ENCODE results near the gene SYTL1. TPM values are rescaled to one million over a fixed set of nuclear protein-coding genes. Genes with fewer than 3 reads are reported as not detected.

Gene SYTL1
- polyA plus RNA-seq, 1 of the 3 experiments (the other 2 are of a cell fraction): 3.0 TPM

- Histone ChIP-seq H4K20me1 (ENCODE audit: insufficient read depth) (no peaks in the 10 kb centered on the region), H3K4me2 (no peak overlapping the region), H3K9me2 (no peaks in the 10 kb centered on the region), H3K9ac (no peak overlapping the region), H3K4me3 (ENCODE audit: low read depth in 2 of 2, low read length in 1 of 2) (no peak overlapping the region), H3K4me1 (ENCODE audit: control insufficient read depth in 1 of 2, insufficient read depth in 2 of 2, low read depth in 1 of 2, low read length in 1 of 2) (peaks cover 28 to 51% of the 10 kb centered on the region in 2 experiments), H3K27ac (ENCODE audit: low read depth in 2 of 2, low read length in 1 of 2) (peak overlapping the region in 1 of 2 experiments; percentile 99; a peak in 1 of 4 replicates), H3K27me3 (ENCODE audit: insufficient read depth) (no peaks in the 10 kb centered on the region), H3F3A (replicated peaks; ENCODE audit: insufficient read depth) (peaks cover 21% of the 10 kb centered on the region), H2AFZ (ENCODE audit: low read depth) (no peak overlapping the region), H3K79me2 (ENCODE audit: insufficient read depth) (no peaks in the 10 kb centered on the region), H3K9me3 (no peaks in the 10 kb centered on the region), H3K36me3 (replicated peaks in 1 of 2; ENCODE audit: control insufficient read depth in 1 of 2, insufficient read depth in 2 of 2, low read length in 1 of 2) (peaks cover 3 to 32% of the 10 kb centered on the region in 2 experiments)
- CTCF ChIA-PET: interaction anchor here (0.6 to 23.3 kb wide), 81 partner anchors 8 to 690 kb away, joined by 3 to 731 read pairs (median 4); partner anchors contain the start of genes CD164L2, GPR3, IFI6 and MAP3K6
- POLR2A ChIA-PET: interaction anchor here (1.0 kb wide), 1 partner anchor 98 kb away, joined by 3 read pairs; no protein-coding TSS in a partner anchor
- 32% methylated on average over 9 of the region's 10 CpGs for WGBS (ENCODE audit: low lambda C conversion rate)
- DNase-seq: peak; percentile 75
- TF ChIP-seq RAD21 (IDR thresholded peaks at IDR 0.05; ENCODE audit: low read length) (peak; percentile 72), SMC3 (IDR thresholded peaks at IDR 0.05; ENCODE audit: low read depth, low read length) (peak; percentile 65), CTCF (IDR thresholded peaks at IDR 0.05) (peak; percentile 72), USF2 (IDR thresholded peaks at IDR 0.05; ENCODE audit: borderline replicate concordance, low read depth, low read length) (no peak), FOSL2 (IDR thresholded peaks at IDR 0.05; ENCODE audit: borderline replicate concordance, low read depth) (no peak)
These were observed 45.0 kb upstream of the SYTL1 start for GRCh38 chr1:27296773-27297291.

DNA sequence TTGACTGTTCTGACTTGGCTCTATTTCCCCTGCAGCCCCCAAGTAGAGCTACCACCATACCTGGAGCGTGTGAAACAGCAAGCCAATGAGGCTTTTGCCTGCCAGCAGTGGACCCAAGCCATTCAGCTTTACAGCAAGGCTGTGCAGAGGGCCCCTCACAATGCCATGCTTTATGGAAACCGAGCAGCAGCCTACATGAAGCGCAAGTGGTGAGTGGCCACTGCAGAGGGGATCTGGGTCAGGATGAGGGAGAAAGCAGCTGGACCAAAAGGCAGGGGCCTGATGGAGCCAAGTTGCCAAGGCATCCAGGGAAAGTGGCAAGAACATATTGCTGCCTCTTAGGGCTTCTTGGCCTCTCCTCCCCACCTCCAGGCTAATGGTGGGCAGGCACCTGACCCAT lies 43.9 kb upstream of the SYTL1 start:
- WGBS (ENCODE audit: low lambda C conversion rate): 100% methylated on average over 1 of the region's 3 CpGs
- CTCF ChIA-PET: interaction anchor here (0.7 to 23.3 kb wide), 32 partner anchors 9 to 372 kb away, joined by 3 to 731 read pairs (median 9); partner anchors contain the start of genes CD164L2, GPR3, MAP3K6 and SLC9A1
- H3K9ac ChIP-seq: no peak overlapping the region
- TF ChIP-seq MEF2A (IDR thresholded peaks at IDR 0.05; ENCODE audit: borderline replicate concordance, low read depth): no peak
- TF ChIP-seq FOXJ3 (CRISPR knock-in tag; IDR thresholded peaks at IDR 0.05): no peak
- TF ChIP-seq RCOR1 (IDR thresholded peaks at IDR 0.05; ENCODE audit: low read length): no peak
- TF ChIP-seq IRF3 (IDR thresholded peaks at IDR 0.05; ENCODE audit: low read depth, low read length): no peak
- no peak for TF ChIP-seq MXI1 (IDR thresholded peaks at IDR 0.05; ENCODE audit: low read depth, low read length)
- no peak for TF ChIP-seq TCF12 (IDR thresholded peaks at IDR 0.05)
- no peak for TF ChIP-seq USF2 (IDR thresholded peaks at IDR 0.05; ENCODE audit: borderline replicate concordance, low read depth, low read length)
- no peak for TF ChIP-seq USF1 (IDR thresholded peaks at IDR 0.05; ENCODE audit: borderline replicate concordance, low read depth)
- H3K4me3 ChIP-seq (ENCODE audit: low read depth in 2 of 2, low read length in 1 of 2): no peak overlapping the region
- DNase-seq: no peak
- H3K9me2 ChIP-seq: no peaks in the 10 kb centered on the region
- no peaks in the 10 kb centered on the region for H3K27me3 ChIP-seq (ENCODE audit: insufficient read depth)
- H3K36me3 ChIP-seq (replicated peaks in 1 of 2; ENCODE audit: control insufficient read depth in 1 of 2, insufficient read depth in 2 of 2, low read length in 1 of 2): peaks cover 3 to 36% of the 10 kb centered on the region in 2 experiments
- H3K27ac ChIP-seq (ENCODE audit: low read depth in 2 of 2, low read length in 1 of 2): peak overlapping the region; percentile 3 to 99; a peak in 2 of 4 replicates
- no peaks in the 10 kb centered on the region for H4K20me1 ChIP-seq (ENCODE audit: insufficient read depth)
- no peaks in the 10 kb centered on the region for H3K9me3 ChIP-seq
- no peak overlapping the region for H2AFZ ChIP-seq (ENCODE audit: low read depth)
- H3F3A ChIP-seq (replicated peaks; ENCODE audit: insufficient read depth): peaks cover 21% of the 10 kb centered on the region
- POLR2A ChIA-PET: interaction anchor here (3.1 kb wide), 1 partner anchor 97 kb away, joined by 14 read pairs; no protein-coding TSS in a partner anchor
- peaks cover 28 to 52% of the 10 kb centered on the region in 2 experiments for H3K4me1 ChIP-seq (ENCODE audit: control insufficient read depth in 1 of 2, insufficient read depth in 2 of 2, low read depth in 1 of 2, low read length in 1 of 2)
- H3K4me2 ChIP-seq: no peak overlapping the region
- H3K79me2 ChIP-seq (ENCODE audit: insufficient read depth): no peaks in the 10 kb centered on the region
